HEK293 (cell line): ENCODE results near the gene SRSF6.
A peak's percentile ranks its signal among the peaks of the same experiment; 100 is the strongest.

Experiments
- BCL11B ChIP-seq: fragments of 450-650 bp; formaldehyde crosslinking; IDR thresholded peaks from 2 replicates; pipeline ENCODE4 v1.5.1; 2016; ENCODE audit warnings: low read depth, missing biosample characterization, missing genetic modification characterization
- IKZF3 ChIP-seq: fragments of 450-650 bp; IDR thresholded peaks from 2 replicates; pipeline ENCODE4 v1.5.0; 2018; ENCODE audit warnings: missing biosample characterization, mild to moderate bottlenecking, missing genetic modification characterization, moderate library complexity
- MEIS1 ChIP-seq: sonication (generic); formaldehyde crosslinking; IDR thresholded peaks from 2 replicates; pipeline ENCODE4 v1.8.1; 2022; ENCODE audit warnings: missing genetic modification reagents, mild to moderate bottlenecking, borderline replicate concordance
- PBX3 ChIP-seq: sonication (generic); formaldehyde crosslinking; IDR thresholded peaks from 2 replicates; pipeline ENCODE4 v1.8.1; 2022; ENCODE audit warnings: mild to moderate bottlenecking, moderate library complexity, missing genetic modification reagents
- PRDM4 ChIP-seq: fragments of 450-650 bp; formaldehyde crosslinking; IDR thresholded peaks from 2 replicates; pipeline ENCODE4 v1.5.1; 2017; ENCODE audit warnings: missing biosample characterization, missing genetic modification characterization
- PRDM6 ChIP-seq: fragments of 450-650 bp; formaldehyde crosslinking; IDR thresholded peaks from 2 replicates; pipeline ENCODE4 v1.5.1; 2017; ENCODE audit warnings: missing biosample characterization, missing genetic modification characterization
- RBAK ChIP-seq: fragments of 450-650 bp; formaldehyde crosslinking; IDR thresholded peaks from 2 replicates; pipeline ENCODE4 v1.5.1; 2016; ENCODE audit warnings: missing biosample characterization, missing genetic modification characterization
- ZBTB11 ChIP-seq: fragments of 450-650 bp; formaldehyde crosslinking; conservative IDR thresholded peaks from 2 replicates; pipeline ENCODE4 v1.5.1; 2016; ENCODE audit warnings: low read depth, missing biosample characterization, missing genetic modification characterization
- ZNF138 ChIP-seq: fragments of 450-650 bp; formaldehyde crosslinking; IDR thresholded peaks from 2 replicates; pipeline ENCODE4 v1.5.1; 2016; ENCODE audit warnings: missing biosample characterization, missing genetic modification characterization, borderline replicate concordance
- ZNF18 ChIP-seq: fragments of 450-650 bp; formaldehyde crosslinking; IDR thresholded peaks from 2 replicates; pipeline ENCODE4 v1.5.1; 2016; ENCODE audit warnings: missing biosample characterization, missing genetic modification characterization
- ZNF214 ChIP-seq: fragments of 450-650 bp; formaldehyde crosslinking; IDR thresholded peaks from 2 replicates; pipeline ENCODE4 v1.5.1; 2017; ENCODE audit warnings: missing biosample characterization, mild to moderate bottlenecking, missing genetic modification characterization, borderline replicate concordance
- ZNF280D ChIP-seq: fragments of 450-650 bp; formaldehyde crosslinking; IDR thresholded peaks from 2 replicates; pipeline ENCODE4 v1.5.1; 2016; ENCODE audit warnings: missing biosample characterization, missing genetic modification characterization
- ZNF292 ChIP-seq: fragments of 450-650 bp; formaldehyde crosslinking; IDR thresholded peaks from 2 replicates; pipeline ENCODE4 v1.5.1; 2016; ENCODE audit warnings: low read depth, missing biosample characterization, missing genetic modification characterization, borderline replicate concordance
- ZNF423 ChIP-seq: fragments of 450-650 bp; formaldehyde crosslinking; IDR thresholded peaks from 2 replicates; pipeline ENCODE4 v1.5.1; 2016; ENCODE audit warnings: missing biosample characterization, missing genetic modification characterization
- ZNF426 ChIP-seq: fragments of 450-650 bp; formaldehyde crosslinking; IDR thresholded peaks from 2 replicates; pipeline ENCODE4 v1.5.1; 2017; ENCODE audit warnings: missing biosample characterization, missing genetic modification characterization, mild to moderate bottlenecking, inconsistent platforms, moderate library complexity
- ZNF433 ChIP-seq: fragments of 450-650 bp; formaldehyde crosslinking; IDR thresholded peaks from 2 replicates; pipeline ENCODE4 v1.5.1; 2016; ENCODE audit warnings: missing biosample characterization, missing genetic modification characterization, low read depth
- ZNF488 ChIP-seq: fragments of 450-650 bp; formaldehyde crosslinking; IDR thresholded peaks from 2 replicates; pipeline ENCODE4 v1.5.1; 2016; ENCODE audit warnings: missing biosample characterization, missing genetic modification characterization
- ZNF501 ChIP-seq: fragments of 450-650 bp; formaldehyde crosslinking; IDR thresholded peaks from 2 replicates; pipeline ENCODE4 v1.5.1; 2016; ENCODE audit warnings: missing biosample characterization, missing genetic modification characterization
- ZNF600 ChIP-seq: fragments of 450-650 bp; formaldehyde crosslinking; IDR thresholded peaks from 2 replicates; pipeline ENCODE4 v1.5.1; 2016; ENCODE audit warnings: missing biosample characterization, missing genetic modification characterization
- ZNF639 ChIP-seq: fragments of 450-650 bp; formaldehyde crosslinking; IDR thresholded peaks from 2 replicates; pipeline ENCODE4 v1.5.1; 2016; ENCODE audit warnings: missing biosample characterization, missing genetic modification characterization
- ZNF707 ChIP-seq: fragments of 450-650 bp; formaldehyde crosslinking; IDR thresholded peaks from 2 replicates; pipeline ENCODE4 v1.5.1; 2016; ENCODE audit warnings: missing biosample characterization, missing genetic modification characterization
- ZSCAN30 ChIP-seq: fragments of 450-650 bp; IDR thresholded peaks from 2 replicates; pipeline ENCODE4 v1.5.1; 2018; ENCODE audit warnings: missing biosample characterization, mild to moderate bottlenecking, missing genetic modification characterization, moderate library complexity

Gene SRSF6

GRCh38 chr20:43457640-43458421 is at the start of gene SRSF6 (continued):
- peak; percentile 53 for TF ChIP-seq ZBTB11 (tag by site-specific recombination)
- no peak for TF ChIP-seq PRDM6 (tag by site-specific recombination)
- TF ChIP-seq ZNF433, result no peak
- TF ChIP-seq ZNF639 (tag by site-specific recombination), result peak; percentile 60; the same call in 1 of the 2 replicates
- TF ChIP-seq ZSCAN30, result peak; percentile 81
- no peak for TF ChIP-seq ZNF426 (tag by site-specific recombination)
- no peak for TF ChIP-seq ZNF488
- 0 out of 2 replicates have a peak, but pooled peaks have one; percentile 36 for TF ChIP-seq ZNF280D (tag by site-specific recombination)
- TF ChIP-seq ZNF501 (tag by site-specific recombination), result peak; percentile 80
- 0 out of 2 replicates have a peak, but pooled peaks have one; percentile 8 for TF ChIP-seq IKZF3 (tag by site-specific recombination)
- no peak for TF ChIP-seq BCL11B (tag by site-specific recombination)
- TF ChIP-seq ZNF292, result no peak
- TF ChIP-seq PRDM4 (tag by site-specific recombination), result no peak
- no peak for TF ChIP-seq MEIS1 (CRISPR knock-in tag)
- TF ChIP-seq PBX3 (CRISPR knock-in tag), result peak; percentile 71; the same call in 1 of the 2 replicates
- TF ChIP-seq ZNF138 (tag by site-specific recombination), result no peak
- no peak for TF ChIP-seq ZNF423 (tag by site-specific recombination)
- no peak for TF ChIP-seq ZNF600 (tag by site-specific recombination)
- no peak for TF ChIP-seq ZNF214
- TF ChIP-seq ZNF707 (tag by site-specific recombination), result no peak
- no peak for TF ChIP-seq RBAK (tag by site-specific recombination)
- TF ChIP-seq ZNF18 (tag by site-specific recombination), result no peak
